Tibial nerve (tissue), 4 donors: ENCODE measurements around the gene PTGER1. TPM values are rescaled to one million over a fixed set of nuclear protein-coding genes. Genes with fewer than 3 reads are reported as not detected.
A peak's percentile ranks its signal among the peaks of the same experiment; 100 is the strongest.

Experiments used
- DNase-seq, 2 donors: peaks; one replicate each; pipeline ENCODE4 v3.0.0-alpha.2; 2019; ENCODE audit warnings: low spot score in 2 of 2
- H3K27ac ChIP-seq, 4 donors: fragments of 200-600 bp; sonication (generic) in 3 of 4; one replicate each; pipeline ENCODE4 v1.5.1; 2017 to 2019; ENCODE audit warnings: mild to moderate bottlenecking in 1 of 4
- H3K27me3 ChIP-seq, 2 donors: fragments of 200-600 bp; sonication (generic) in 1 of 2; one replicate each; pipeline versions ENCODE4 v1.5.1 to v1.6.0; 2017 to 2019
- H3K36me3 ChIP-seq, 3 donors: fragments of 200-600 bp; sonication (generic); one replicate each; pipeline ENCODE4 v1.5.1; 2018 to 2019
- H3K4me1 ChIP-seq, 4 donors: fragments of 200-600 bp; sonication (generic) in 3 of 4; one replicate each; pipeline ENCODE4 v1.5.1; 2017 to 2019
- H3K4me3 ChIP-seq, 4 donors: fragments of 200-600 bp; sonication (generic) in 3 of 4; one replicate each; pipeline ENCODE4 v1.5.1; 2017 to 2019; ENCODE audit warnings: mild to moderate bottlenecking in 1 of 4, moderate library complexity in 1 of 4
- H3K9me3 ChIP-seq, 4 donors: fragments of 200-600 bp; sonication (generic) in 3 of 4; one replicate each; pipeline ENCODE4 v1.5.1; 2017 to 2019
- EP300 ChIP-seq, 2 donors: sonication (generic); formaldehyde crosslinking; IDR thresholded peaks; one replicate each; pipeline ENCODE4 v1.6.1; 2017; ENCODE audit warnings: antibody characterized with exemption in 2 of 2, mild to moderate bottlenecking in 1 of 2
- POLR2A ChIP-seq, 2 donors: fragments of 450-650 bp; IDR thresholded peaks; one replicate each; pipeline ENCODE4 v1.6.1; 2017; ENCODE audit warnings: antibody characterized with exemption in 2 of 2, mild to moderate bottlenecking in 2 of 2, moderate library complexity in 2 of 2
- WGBS, 2 donors: methylation state at CpG; one replicate each; pipeline ENCODE4 v1.1.5; 2018; 5-methylcytosine and 5-hydroxymethylcytosine counted together
- total RNA-seq, 4 donors: library from RNA; depleted of rRNA; stranded (reverse); fragments of >200 nt; gene quantifications; one replicate each; pipeline ENCODE4 v1.1.0, GENCODE V29; 2016
- TF ChIP-seq, protein P1 (sequence below), 5 experiments: fragments of 200-600 bp in 3 of 5; fragments of 450-650 bp in 2 of 5; sonication (generic) in 3 of 5; IDR thresholded peaks; one replicate each; pipeline ENCODE4 v1.5.1; 2016 to 2019; ENCODE audit warnings: antibody characterized with exemption in 5 of 5, mild to moderate bottlenecking in 3 of 5, moderate library complexity in 2 of 5

Gene PTGER1
- total RNA-seq, 4 donors from 2014 or later, result 0.90 to 5.9 (median 3.5) TPM

DNA sequence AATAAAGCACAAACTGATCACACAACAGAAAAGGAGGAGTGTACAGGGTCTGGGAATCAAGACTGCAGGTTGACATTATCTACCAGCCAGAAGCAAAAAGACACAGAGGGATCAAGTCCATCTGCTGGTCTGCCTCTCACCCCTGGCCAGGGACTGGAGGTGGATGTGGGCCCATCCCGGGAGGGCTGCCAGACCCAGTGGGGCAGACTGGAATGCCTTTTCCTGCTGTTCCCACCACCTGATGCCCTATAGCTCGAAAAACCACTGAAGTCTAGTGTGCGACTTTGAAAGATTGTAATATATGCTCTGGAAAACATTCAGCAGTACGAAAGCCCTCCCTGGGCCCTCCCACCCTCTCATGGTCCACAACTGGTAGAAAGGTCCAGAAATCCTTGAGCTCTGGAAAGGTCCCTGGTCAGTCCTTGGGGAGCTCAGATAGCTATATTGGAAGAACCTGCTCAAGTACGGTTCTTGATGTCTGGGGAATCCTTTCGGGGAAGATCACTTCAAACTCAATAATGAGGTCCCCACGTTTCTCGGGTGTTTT is 40.4 kb upstream of the PTGER1 start:
- Histone ChIP-seq H3K4me3 (peak overlapping the region in 3 of 4 donors; percentile 3 to 95 (median 89)), H3K4me1 (peaks cover 2 to 53% (median 35%) of the 10 kb centered on the region in 4 donors), H3K27ac (peak overlapping the region in 2 of 4 donors; percentile 100), H3K36me3 (peaks cover 0 to 31% (median 18%) of the 10 kb centered on the region in 3 donors), H3K27me3 (no peaks in the 10 kb centered on the region), H3K9me3 (no peaks in the 10 kb centered on the region)
- WGBS, 2 donors, result 60 to 77% methylated on average over 6 to 8 of the region's 8 CpGs
- no peak for DNase-seq
- TF ChIP-seq POLR2A (IDR thresholded peaks at IDR 0.05) (no peak), EP300 (IDR thresholded peaks at IDR 0.05) (no peak)
- TF ChIP-seq, protein P1, sequence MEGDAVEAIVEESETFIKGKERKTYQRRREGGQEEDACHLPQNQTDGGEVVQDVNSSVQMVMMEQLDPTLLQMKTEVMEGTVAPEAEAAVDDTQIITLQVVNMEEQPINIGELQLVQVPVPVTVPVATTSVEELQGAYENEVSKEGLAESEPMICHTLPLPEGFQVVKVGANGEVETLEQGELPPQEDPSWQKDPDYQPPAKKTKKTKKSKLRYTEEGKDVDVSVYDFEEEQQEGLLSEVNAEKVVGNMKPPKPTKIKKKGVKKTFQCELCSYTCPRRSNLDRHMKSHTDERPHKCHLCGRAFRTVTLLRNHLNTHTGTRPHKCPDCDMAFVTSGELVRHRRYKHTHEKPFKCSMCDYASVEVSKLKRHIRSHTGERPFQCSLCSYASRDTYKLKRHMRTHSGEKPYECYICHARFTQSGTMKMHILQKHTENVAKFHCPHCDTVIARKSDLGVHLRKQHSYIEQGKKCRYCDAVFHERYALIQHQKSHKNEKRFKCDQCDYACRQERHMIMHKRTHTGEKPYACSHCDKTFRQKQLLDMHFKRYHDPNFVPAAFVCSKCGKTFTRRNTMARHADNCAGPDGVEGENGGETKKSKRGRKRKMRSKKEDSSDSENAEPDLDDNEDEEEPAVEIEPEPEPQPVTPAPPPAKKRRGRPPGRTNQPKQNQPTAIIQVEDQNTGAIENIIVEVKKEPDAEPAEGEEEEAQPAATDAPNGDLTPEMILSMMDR (IDR thresholded peaks at IDR 0.05), result no peak

DNA sequence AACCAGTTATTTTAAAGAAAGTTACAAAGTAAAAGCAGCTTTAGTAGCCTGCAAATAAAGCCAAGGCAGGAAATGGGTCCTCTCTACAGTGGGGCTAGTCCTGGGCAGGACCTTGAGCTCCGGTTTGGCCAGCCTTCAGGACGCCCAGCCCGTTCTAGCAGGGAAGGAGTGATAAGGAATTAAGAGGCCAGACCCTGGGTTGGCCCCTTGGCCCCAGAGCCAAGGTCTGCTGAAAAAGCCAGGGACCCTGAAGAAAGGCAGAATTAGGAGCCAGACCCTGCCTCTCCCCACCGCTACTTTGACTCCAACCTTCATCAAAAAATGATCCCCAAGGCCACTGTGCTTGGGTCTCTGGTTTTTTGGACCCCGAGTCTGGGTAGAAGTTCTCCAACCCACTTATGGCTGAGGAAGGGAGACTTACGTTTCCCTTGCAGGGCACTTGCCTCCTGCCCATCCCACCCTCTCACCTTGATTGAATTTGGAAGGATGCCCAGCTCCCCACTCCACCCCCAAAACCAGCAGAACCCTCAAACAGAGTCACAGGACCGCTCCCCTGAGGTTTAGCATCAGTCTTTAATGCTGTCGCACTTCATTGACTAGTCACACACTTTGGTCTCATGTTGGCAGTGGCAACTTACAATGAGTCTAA is 39.2 kb upstream of the PTGER1 start:
- WGBS, 2 donors, result 81 to 85% methylated on average over 8 of the region's 8 CpGs
- Histone ChIP-seq H3K27ac (peak overlapping the region in 1 of 4 donors; percentile 100), H3K4me3 (no peak overlapping the region), H3K9me3 (no peaks in the 10 kb centered on the region), H3K36me3 (peaks cover 0 to 31% (median 18%) of the 10 kb centered on the region in 3 donors), H3K27me3 (no peaks in the 10 kb centered on the region), H3K4me1 (peaks cover 2 to 54% (median 33%) of the 10 kb centered on the region in 4 donors)
- DNase-seq, result no peak
- TF ChIP-seq, protein P1 (IDR thresholded peaks at IDR 0.05), result no peak
- TF ChIP-seq EP300 (IDR thresholded peaks at IDR 0.05) (no peak), POLR2A (IDR thresholded peaks at IDR 0.05) (no peak)

DNA sequence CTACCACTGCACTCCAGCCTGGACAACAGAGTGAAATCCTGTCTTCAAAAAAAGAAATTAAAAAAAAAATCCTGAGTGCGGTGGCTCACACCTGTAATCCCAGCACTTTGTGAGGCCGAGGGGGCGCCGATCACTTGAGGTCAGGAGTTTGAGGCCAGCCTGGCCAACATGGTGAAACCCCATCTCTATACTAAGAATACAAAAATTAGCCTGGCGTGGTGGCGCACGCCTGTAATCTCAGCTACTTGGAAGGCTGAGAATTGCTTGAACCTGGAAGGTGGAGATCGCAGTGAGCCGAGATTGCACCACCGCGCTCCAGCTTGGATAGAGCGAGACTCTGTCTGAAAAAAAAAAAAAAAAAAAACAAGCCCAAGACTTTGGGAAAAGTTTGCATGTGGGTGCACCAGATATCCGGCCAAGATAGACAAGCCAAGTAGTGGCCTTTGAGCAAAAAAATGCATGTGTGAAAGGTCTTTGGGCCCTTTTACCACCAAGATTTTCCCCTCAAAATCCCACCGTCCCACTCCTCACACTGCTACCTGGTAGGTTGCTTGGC is 37.3 kb upstream of the PTGER1 start:
- H3K27ac ChIP-seq, result no peak overlapping the region
- H3K27me3 ChIP-seq, result no peaks in the 10 kb centered on the region
- H3K36me3 ChIP-seq, result peaks cover 0 to 31% (median 18%) of the 10 kb centered on the region in 3 donors
- H3K9me3 ChIP-seq, result no peaks in the 10 kb centered on the region
- WGBS, 2 donors, result 91 to 92% methylated on average over 14 of the region's 14 CpGs
- no peak overlapping the region for H3K4me3 ChIP-seq
- H3K4me1 ChIP-seq, result peaks cover 0 to 49% (median 26%) of the 10 kb centered on the region in 4 donors
- TF ChIP-seq EP300 (IDR thresholded peaks at IDR 0.05), result no peak
- DNase-seq, result no peak

DNA sequence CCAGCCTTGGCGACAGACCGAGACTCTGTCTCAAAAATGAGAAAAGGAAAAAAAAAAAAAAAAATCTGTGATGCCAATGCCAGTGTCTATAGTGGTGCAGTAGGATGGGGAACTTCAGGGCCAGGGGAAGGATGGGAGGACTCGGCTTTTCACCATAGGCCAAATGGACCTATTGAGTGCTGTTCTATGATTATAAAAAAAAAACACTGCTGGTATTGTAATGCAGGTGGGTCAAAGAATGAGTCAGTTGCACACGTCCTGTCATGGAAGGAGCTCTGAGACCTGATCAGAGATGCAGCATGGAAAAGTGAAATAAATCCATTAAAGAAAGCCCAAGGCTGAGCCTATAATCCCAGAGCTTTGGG is 36.1 kb upstream of the PTGER1 start:
- no peak for TF ChIP-seq EP300 (IDR thresholded peaks at IDR 0.05)
- TF ChIP-seq, protein P1 (IDR thresholded peaks at IDR 0.05), result no peak
- TF ChIP-seq POLR2A (IDR thresholded peaks at IDR 0.05), result no peak
- Histone ChIP-seq H3K9me3 (no peaks in the 10 kb centered on the region), H3K4me3 (no peak overlapping the region), H3K4me1 (peaks cover 0 to 39% (median 18%) of the 10 kb centered on the region in 4 donors), H3K27me3 (no peaks in the 10 kb centered on the region), H3K27ac (peak overlapping the region in 2 of 4 donors; percentile 77 to 84), H3K36me3 (peaks cover 0 to 28% (median 18%) of the 10 kb centered on the region in 3 donors)
- DNase-seq, result no peak
- WGBS, 2 donors, result 78 to 85% methylated on average over 4 of the region's 4 CpGs

DNA sequence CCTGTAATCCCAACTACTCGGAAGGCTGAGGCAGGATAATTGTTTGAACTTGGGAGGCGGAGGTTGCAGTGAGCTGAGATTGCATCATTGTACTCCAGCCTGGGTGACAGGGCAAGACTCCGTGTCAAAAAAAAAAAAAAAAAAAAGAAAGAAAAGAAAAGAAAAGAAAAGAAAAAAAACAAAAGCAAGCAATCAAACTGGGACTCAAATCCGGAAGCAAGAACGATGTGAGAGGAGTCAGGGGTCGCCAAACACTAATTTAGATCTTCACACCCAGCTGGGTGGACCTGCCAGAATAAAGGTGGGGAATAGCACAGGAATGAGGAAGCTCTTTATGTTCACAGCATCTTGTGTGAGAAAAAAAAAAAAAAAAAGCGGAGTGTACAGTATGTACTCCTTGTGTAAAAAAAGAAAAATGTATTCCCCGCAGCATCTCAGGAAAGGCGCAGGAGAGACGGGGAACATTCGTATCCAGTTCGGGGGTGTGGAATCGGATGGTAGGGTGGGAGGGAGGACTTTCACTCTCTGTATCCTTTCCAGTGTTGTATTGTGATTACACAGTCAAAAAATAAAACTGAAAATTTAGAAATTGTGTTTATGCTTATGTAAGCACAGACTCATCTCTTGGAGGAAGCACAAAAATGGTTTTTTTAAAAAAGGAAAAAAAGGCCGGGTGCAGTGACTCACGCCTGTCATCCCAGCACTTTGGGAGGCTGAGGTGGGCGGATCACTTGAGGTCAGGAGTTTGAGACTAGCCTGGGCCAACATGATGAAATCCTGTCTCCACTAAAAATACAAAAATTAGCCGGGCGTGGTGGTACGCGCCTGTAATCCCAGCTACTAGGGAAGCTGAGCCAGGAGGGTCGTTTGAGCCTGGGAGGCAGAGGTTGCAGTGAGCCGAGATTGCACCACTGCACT is 35.4 kb upstream of the PTGER1 start:
- DNase-seq, result peak; percentile 30 to 61
- Histone ChIP-seq H3K27me3 (no peaks in the 10 kb centered on the region), H3K36me3 (peaks cover 0 to 22% (median 12%) of the 10 kb centered on the region in 3 donors), H3K4me1 (peaks cover 0 to 33% (median 11%) of the 10 kb centered on the region in 4 donors), H3K9me3 (no peaks in the 10 kb centered on the region), H3K4me3 (peak overlapping the region in 1 of 4 donors; percentile 21), H3K27ac (peak overlapping the region; percentile 26 to 84 (median 54))
- 41 to 44% methylated on average over 22 of the region's 22 CpGs for WGBS, 2 donors
- peak; percentile 50 to 73 for TF ChIP-seq EP300 (IDR thresholded peaks at IDR 0.05)
- TF ChIP-seq, protein P1 (IDR thresholded peaks at IDR 0.05), result no peak
